ENCODE data around the gene C19orf12.

GRCh38 chr19:29679598-29680210, 35.4 kb downstream of the C19orf12 start:
- TF ChIP-seq TAF1 (IDR thresholded peaks at IDR 0.05; ENCODE audit: low read depth), result no peak
- no peak for TF ChIP-seq YY1 (IDR thresholded peaks at IDR 0.05; ENCODE audit: low read depth)
- no peak for TF ChIP-seq EGR1 (IDR thresholded peaks at IDR 0.05)
- no peak for TF ChIP-seq EP300 (IDR thresholded peaks at IDR 0.05; ENCODE audit: borderline replicate concordance)
- TF ChIP-seq TCF12 (IDR thresholded peaks at IDR 0.05; ENCODE audit: low read depth), result no peak
- TF ChIP-seq MAX (IDR thresholded peaks at IDR 0.05), result no peak
- no peak for TF ChIP-seq USF1 (IDR thresholded peaks at IDR 0.05)
- TF ChIP-seq FOXM1 (IDR thresholded peaks at IDR 0.05; ENCODE audit: borderline replicate concordance, low read depth), result no peak

Data from Ishikawa (cell line).